HEK293 (cell line): ENCODE results near the gene ATXN2.

ENCODE experiments used
- CTCF ChIA-PET: fragments of 350-600 bp; formaldehyde crosslinking; extraction: SDS; loops from one replicate; lab custom pipeline; 2021; ENCODE audit warnings: antibody characterized with exemption; lab: Yijun Ruan, JAX
- POLR2A ChIA-PET: fragments of 300-600 bp; formaldehyde crosslinking; extraction: SDS; loops from one replicate; lab custom pipeline; 2020; ENCODE audit warnings: antibody characterized with exemption, inconsistent platforms; lab: Yijun Ruan, JAX
- H3K27ac ChIP-seq: fragments of 200-500 bp; sonication (Bioruptor generic); 2 replicates; pipeline ENCODE4 v1.5.1; 2014; ENCODE audit warnings: low read depth, low read length, control low read depth, inconsistent platforms; ENCODE audit errors: extremely low read depth
- H3K36me3 ChIP-seq, 2 experiments: fragments of 200-500 bp in 1 of 2; sonication (Bioruptor generic) in 1 of 2; 1 replicate in 1 of 2; 2 replicates in 1 of 2; pipeline ENCODE4 v1.5.1; 2014 to 2017; ENCODE audit warnings: inconsistent platforms in 2 of 2, low read length in 2 of 2; ENCODE audit not compliant: control insufficient read depth in 2 of 2, insufficient read depth in 1 of 2
- H3K4me1 ChIP-seq: fragments of 200-500 bp; sonication (Bioruptor generic); 2 replicates; pipeline ENCODE4 v1.5.1; 2014; ENCODE audit warnings: mild to moderate bottlenecking, low read length, inconsistent platforms; ENCODE audit not compliant: control insufficient read depth, insufficient read depth
- H3K4me3 ChIP-seq: 2 replicates; pipeline ENCODE4 v1.5.1; 2011; ENCODE audit warnings: low read depth, mild to moderate bottlenecking, control low read depth, low read length, moderate library complexity
- H3K9me3 ChIP-seq: fragments of 200-500 bp; sonication (Bioruptor generic); 2 replicates; pipeline ENCODE4 v1.5.1; 2014; ENCODE audit warnings: low read depth, low read length, inconsistent platforms; ENCODE audit not compliant: control insufficient read depth, insufficient read depth
- YY1 ChIP-seq: fragments of 450-650 bp; formaldehyde crosslinking; IDR thresholded peaks from 2 replicates; pipeline ENCODE4 v1.5.1; 2018; ENCODE audit warnings: missing biosample characterization, missing genetic modification characterization
- ZBTB1 ChIP-seq: fragments of 450-650 bp; formaldehyde crosslinking; IDR thresholded peaks from 2 replicates; pipeline ENCODE4 v1.5.1; 2016; ENCODE audit warnings: missing biosample characterization, missing genetic modification characterization
- ZBTB7A ChIP-seq: fragments of 450-650 bp; formaldehyde crosslinking; IDR thresholded peaks from 2 replicates; pipeline ENCODE4 v1.5.1; 2016; ENCODE audit warnings: low read depth, missing biosample characterization, missing genetic modification characterization
- ZEB2 ChIP-seq: fragments of 450-650 bp; formaldehyde crosslinking; IDR thresholded peaks from 2 replicates; pipeline ENCODE4 v1.5.1; 2016; ENCODE audit warnings: missing biosample characterization, missing genetic modification characterization
- ZFHX2 ChIP-seq: fragments of 450-650 bp; formaldehyde crosslinking; conservative IDR thresholded peaks from 2 replicates; pipeline ENCODE4 v1.5.1; 2016; ENCODE audit warnings: missing biosample characterization, missing genetic modification characterization
- ZNF121 ChIP-seq: fragments of 450-650 bp; formaldehyde crosslinking; IDR thresholded peaks from 2 replicates; pipeline ENCODE4 v1.5.1; 2016; ENCODE audit warnings: missing biosample characterization, missing genetic modification characterization
- ZNF302 ChIP-seq: fragments of 450-650 bp; formaldehyde crosslinking; IDR thresholded peaks from 2 replicates; pipeline ENCODE4 v1.5.1; 2016; ENCODE audit warnings: missing biosample characterization, missing genetic modification characterization, low read depth
- ZNF391 ChIP-seq: fragments of 450-650 bp; formaldehyde crosslinking; IDR thresholded peaks from 2 replicates; pipeline ENCODE4 v1.5.1; 2016; ENCODE audit warnings: low read depth, missing biosample characterization, missing genetic modification characterization, borderline replicate concordance
- ZNF514 ChIP-seq: fragments of 450-650 bp; formaldehyde crosslinking; IDR thresholded peaks from 2 replicates; pipeline ENCODE4 v1.5.1; 2016; ENCODE audit warnings: missing biosample characterization, missing genetic modification characterization
- ZNF571 ChIP-seq: fragments of 450-650 bp; formaldehyde crosslinking; IDR thresholded peaks from 2 replicates; pipeline ENCODE4 v1.5.0; 2017; ENCODE audit warnings: missing biosample characterization, missing genetic modification characterization
- ZNF623 ChIP-seq: fragments of 450-650 bp; formaldehyde crosslinking; IDR thresholded peaks from 2 replicates; pipeline ENCODE4 v1.5.1; 2016; ENCODE audit warnings: missing biosample characterization, missing genetic modification characterization
- ZNF791 ChIP-seq: fragments of 450-650 bp; formaldehyde crosslinking; IDR thresholded peaks from 2 replicates; pipeline ENCODE4 v1.5.1; 2016; ENCODE audit warnings: missing biosample characterization, missing genetic modification characterization
- ZNF837 ChIP-seq: fragments of 450-650 bp; formaldehyde crosslinking; IDR thresholded peaks from 2 replicates; pipeline ENCODE4 v1.5.1; 2016; ENCODE audit warnings: missing biosample characterization, missing genetic modification characterization
- TF ChIP-seq, protein P1 (sequence below): fragments of 450-650 bp; formaldehyde crosslinking; IDR thresholded peaks from 2 replicates; pipeline ENCODE4 v1.5.1; 2016; ENCODE audit warnings: missing biosample characterization, missing genetic modification characterization
- TF ChIP-seq, protein P2 (sequence below): fragments of 450-650 bp; formaldehyde crosslinking; IDR thresholded peaks from 2 replicates; pipeline ENCODE4 v1.5.1; 2016; ENCODE audit warnings: missing biosample characterization, missing genetic modification characterization
- TF ChIP-seq, protein P3 (sequence below): fragments of 450-650 bp; formaldehyde crosslinking; optimal IDR thresholded peaks from 2 replicates; pipeline ENCODE3; 2016; ENCODE audit warnings: missing biosample characterization, mild to moderate bottlenecking, missing genetic modification characterization
- TF ChIP-seq, protein P4 (sequence below): fragments of 450-650 bp; formaldehyde crosslinking; IDR thresholded peaks from 2 replicates; pipeline ENCODE4 v1.5.1; 2017; ENCODE audit warnings: missing biosample characterization, mild to moderate bottlenecking, missing genetic modification characterization, moderate library complexity
- TF ChIP-seq, protein P5 (sequence below): fragments of 450-650 bp; formaldehyde crosslinking; IDR thresholded peaks from 2 replicates; pipeline ENCODE4 v1.5.1; 2016; ENCODE audit warnings: missing biosample characterization, missing genetic modification characterization, borderline replicate concordance

Gene ATXN2

DNA sequence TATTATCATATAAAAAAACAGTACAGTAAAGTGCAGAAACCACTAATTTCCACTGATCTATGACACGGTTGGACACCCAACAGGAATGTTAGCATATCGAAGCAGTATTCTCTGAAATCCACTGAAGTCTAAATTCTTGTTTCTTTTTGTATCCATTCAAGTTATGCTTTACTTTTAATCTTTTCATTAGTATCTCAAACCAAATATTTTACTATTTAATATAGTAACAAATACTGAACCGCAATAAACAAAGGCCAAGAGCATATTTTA lies 41.1 kb downstream of the ATXN2 start:
- H3K36me3 ChIP-seq, result peaks cover 0 to 8% of the 10 kb centered on the region in 2 experiments; a peak in 2 of 3 replicates
- TF ChIP-seq, protein P1, sequence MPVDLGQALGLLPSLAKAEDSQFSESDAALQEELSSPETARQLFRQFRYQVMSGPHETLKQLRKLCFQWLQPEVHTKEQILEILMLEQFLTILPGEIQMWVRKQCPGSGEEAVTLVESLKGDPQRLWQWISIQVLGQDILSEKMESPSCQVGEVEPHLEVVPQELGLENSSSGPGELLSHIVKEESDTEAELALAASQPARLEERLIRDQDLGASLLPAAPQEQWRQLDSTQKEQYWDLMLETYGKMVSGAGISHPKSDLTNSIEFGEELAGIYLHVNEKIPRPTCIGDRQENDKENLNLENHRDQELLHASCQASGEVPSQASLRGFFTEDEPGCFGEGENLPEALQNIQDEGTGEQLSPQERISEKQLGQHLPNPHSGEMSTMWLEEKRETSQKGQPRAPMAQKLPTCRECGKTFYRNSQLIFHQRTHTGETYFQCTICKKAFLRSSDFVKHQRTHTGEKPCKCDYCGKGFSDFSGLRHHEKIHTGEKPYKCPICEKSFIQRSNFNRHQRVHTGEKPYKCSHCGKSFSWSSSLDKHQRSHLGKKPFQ (tag by site-specific recombination), result no peak
- TF ChIP-seq, protein P2, sequence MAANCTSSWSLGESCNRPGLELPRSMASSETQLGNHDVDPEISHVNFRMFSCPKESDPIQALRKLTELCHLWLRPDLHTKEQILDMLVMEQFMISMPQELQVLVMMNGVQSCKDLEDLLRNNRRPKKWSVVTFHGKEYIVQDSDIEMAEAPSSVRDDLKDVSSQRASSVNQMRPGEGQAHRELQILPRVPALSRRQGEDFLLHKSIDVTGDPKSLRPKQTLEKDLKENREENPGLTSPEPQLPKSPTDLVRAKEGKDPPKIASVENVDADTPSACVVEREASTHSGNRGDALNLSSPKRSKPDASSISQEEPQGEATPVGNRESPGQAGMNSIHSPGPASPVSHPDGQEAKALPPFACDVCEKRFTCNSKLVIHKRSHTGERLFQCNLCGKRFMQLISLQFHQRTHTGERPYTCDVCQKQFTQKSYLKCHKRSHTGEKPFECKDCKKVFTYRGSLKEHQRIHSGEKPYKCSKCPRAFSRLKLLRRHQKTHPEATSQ (tag by site-specific recombination), result no peak
- TF ChIP-seq, protein P3, sequence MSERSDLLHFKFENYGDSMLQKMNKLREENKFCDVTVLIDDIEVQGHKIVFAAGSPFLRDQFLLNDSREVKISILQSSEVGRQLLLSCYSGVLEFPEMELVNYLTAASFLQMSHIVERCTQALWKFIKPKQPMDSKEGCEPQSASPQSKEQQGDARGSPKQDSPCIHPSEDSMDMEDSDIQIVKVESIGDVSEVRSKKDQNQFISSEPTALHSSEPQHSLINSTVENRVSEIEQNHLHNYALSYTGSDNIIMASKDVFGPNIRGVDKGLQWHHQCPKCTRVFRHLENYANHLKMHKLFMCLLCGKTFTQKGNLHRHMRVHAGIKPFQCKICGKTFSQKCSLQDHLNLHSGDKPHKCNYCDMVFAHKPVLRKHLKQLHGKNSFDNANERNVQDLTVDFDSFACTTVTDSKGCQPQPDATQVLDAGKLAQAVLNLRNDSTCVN (tag by site-specific recombination), result no peak
- TF ChIP-seq, protein P4, sequence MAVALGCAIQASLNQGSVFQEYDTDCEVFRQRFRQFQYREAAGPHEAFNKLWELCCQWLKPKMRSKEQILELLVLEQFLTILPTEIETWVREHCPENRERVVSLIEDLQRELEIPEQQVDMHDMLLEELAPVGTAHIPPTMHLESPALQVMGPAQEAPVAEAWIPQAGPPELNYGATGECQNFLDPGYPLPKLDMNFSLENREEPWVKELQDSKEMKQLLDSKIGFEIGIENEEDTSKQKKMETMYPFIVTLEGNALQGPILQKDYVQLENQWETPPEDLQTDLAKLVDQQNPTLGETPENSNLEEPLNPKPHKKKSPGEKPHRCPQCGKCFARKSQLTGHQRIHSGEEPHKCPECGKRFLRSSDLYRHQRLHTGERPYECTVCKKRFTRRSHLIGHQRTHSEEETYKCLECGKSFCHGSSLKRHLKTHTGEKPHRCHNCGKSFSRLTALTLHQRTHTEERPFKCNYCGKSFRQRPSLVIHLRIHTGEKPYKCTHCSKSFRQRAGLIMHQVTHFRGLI (tag by site-specific recombination), result no peak
- TF ChIP-seq ZNF837 (no peak), ZNF571 (tag by site-specific recombination) (no peak), ZNF623 (tag by site-specific recombination) (no peak), ZBTB7A (tag by site-specific recombination) (no peak), ZNF302 (tag by site-specific recombination) (no peak), ZNF121 (no peak), ZEB2 (tag by site-specific recombination) (no peak), YY1 (tag by site-specific recombination) (no peak), ZNF791 (tag by site-specific recombination) (no peak), ZBTB1 (tag by site-specific recombination) (no peak), ZNF514 (tag by site-specific recombination) (no peak), ZNF391 (tag by site-specific recombination) (no peak), ZFHX2 (tag by site-specific recombination) (no peak)
- TF ChIP-seq, protein P5, sequence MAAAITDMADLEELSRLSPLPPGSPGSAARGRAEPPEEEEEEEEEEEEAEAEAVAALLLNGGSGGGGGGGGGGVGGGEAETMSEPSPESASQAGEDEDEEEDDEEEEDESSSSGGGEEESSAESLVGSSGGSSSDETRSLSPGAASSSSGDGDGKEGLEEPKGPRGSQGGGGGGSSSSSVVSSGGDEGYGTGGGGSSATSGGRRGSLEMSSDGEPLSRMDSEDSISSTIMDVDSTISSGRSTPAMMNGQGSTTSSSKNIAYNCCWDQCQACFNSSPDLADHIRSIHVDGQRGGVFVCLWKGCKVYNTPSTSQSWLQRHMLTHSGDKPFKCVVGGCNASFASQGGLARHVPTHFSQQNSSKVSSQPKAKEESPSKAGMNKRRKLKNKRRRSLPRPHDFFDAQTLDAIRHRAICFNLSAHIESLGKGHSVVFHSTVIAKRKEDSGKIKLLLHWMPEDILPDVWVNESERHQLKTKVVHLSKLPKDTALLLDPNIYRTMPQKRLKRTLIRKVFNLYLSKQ (tag by site-specific recombination), result no peak
- H3K27ac ChIP-seq, result no peak overlapping the region
- ChIA-PET POLR2A (interaction anchor here (0.7 kb wide), 1 partner anchor 209 kb away, joined by 3 read pairs; the partner anchor contains the start of gene ALDH2), CTCF (interaction anchor here (0.6 to 1.0 kb wide), 2 partner anchors 11 to 24 kb away, joined by 4 read pairs; no protein-coding TSS in a partner anchor)
- no peak overlapping the region for H3K4me3 ChIP-seq
- H3K4me1 ChIP-seq, result peaks cover 9% of the 10 kb centered on the region
- no peaks in the 10 kb centered on the region for H3K9me3 ChIP-seq
